GM23338 (cell line): ENCODE data around the gene DGKG. TPM values are rescaled to one million over a fixed set of nuclear protein-coding genes. Genes with fewer than 3 reads are reported as not detected.

Experiments
- CREB1 ChIP-seq: fragments of 250-450 bp; sonication (Bioruptor Pico); IDR thresholded peaks from 2 replicates; pipeline ENCODE4 v1.5.0; 2020; ENCODE audit warnings: low read depth, mild to moderate bottlenecking, moderate library complexity
- EZH2 ChIP-seq: fragments of 200-600 bp; sonication (generic); IDR thresholded peaks from one replicate; pipeline ENCODE4 v1.8.0; 2017; ENCODE audit warnings: antibody characterized with exemption, mild to moderate bottlenecking, low read depth; ENCODE audit not compliant: unreplicated experiment
- POLR2AphosphoS5 ChIP-seq: IDR thresholded peaks from 2 replicates; pipeline ENCODE4 v1.6.1; 2016; ENCODE audit warnings: antibody characterized with exemption, low read depth
- REST ChIP-seq: IDR thresholded peaks from one replicate; pipeline ENCODE4 v1.6.1; 2018; ENCODE audit warnings: antibody characterized with exemption; ENCODE audit not compliant: unreplicated experiment
- ZNF462 ChIP-seq: fragments of 250-450 bp; sonication (Bioruptor Pico); IDR thresholded peaks from 2 replicates; pipeline ENCODE4 v1.5.0; 2020; ENCODE audit warnings: mild to moderate bottlenecking, moderate library complexity
- polyA plus RNA-seq: library from polyadenylated mRNA; unstranded; fragments of >200 nt; fragmentation: Nextera tagmentation; extraction: Ambion mirVana; gene quantifications from 2 replicates; pipeline ENCODE4 v1.2.1, GENCODE V29; 2016
- total RNA-seq: library from RNA; depleted of rRNA; stranded (reverse); fragments of >200 nt; shearing (Covaris generic); gene quantifications from 2 replicates; pipeline ENCODE4 v1.2.3, GENCODE V29; 2014

The DGKG gene
- total and polyA plus RNA-seq, 2 experiments from 2014 or later = 0.14 to 0.31 TPM

DNA sequence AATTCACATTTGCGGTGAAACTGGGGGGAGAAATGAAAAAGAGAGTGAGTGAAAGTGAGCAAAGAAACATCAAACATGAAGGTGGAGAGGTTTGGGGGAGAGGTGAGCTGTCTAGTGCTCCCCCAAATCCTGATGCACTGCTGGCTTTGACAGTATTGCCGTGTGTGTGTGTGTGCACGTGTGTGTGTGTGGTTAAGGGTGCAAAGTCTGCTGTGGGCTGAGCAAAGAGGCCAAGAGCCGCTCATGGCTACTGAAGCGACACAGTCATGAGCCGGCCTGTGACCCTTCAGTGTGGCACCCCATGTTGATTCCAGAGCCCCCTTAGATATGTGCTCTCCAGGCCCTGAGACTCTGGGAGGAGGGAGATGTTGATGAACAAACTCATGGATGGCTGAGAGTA lies 94.3 kb downstream of the DGKG start (continued):
- TF ChIP-seq ZNF462 (CRISPR knock-in tag) (no peak), REST (no peak), POLR2AphosphoS5 (no peak), EZH2 (no peak), CREB1 (CRISPR knock-in tag) (no peak)
